NCI-H2107 (cell line): ENCODE data around the gene CREG1.
A peak's percentile ranks its signal among the peaks of the same experiment; 100 is the strongest.
"Not testable (repeated sequence)": the region's sequence is repeated elsewhere in the genome, so short reads cannot be mapped to it uniquely, and the experiment has no call there.

Experiments used
- DNase-seq: peaks from one replicate; lab custom pipeline; 2025; lab: John Stamatoyannopoulos, UW

Gene CREG1

DNA sequence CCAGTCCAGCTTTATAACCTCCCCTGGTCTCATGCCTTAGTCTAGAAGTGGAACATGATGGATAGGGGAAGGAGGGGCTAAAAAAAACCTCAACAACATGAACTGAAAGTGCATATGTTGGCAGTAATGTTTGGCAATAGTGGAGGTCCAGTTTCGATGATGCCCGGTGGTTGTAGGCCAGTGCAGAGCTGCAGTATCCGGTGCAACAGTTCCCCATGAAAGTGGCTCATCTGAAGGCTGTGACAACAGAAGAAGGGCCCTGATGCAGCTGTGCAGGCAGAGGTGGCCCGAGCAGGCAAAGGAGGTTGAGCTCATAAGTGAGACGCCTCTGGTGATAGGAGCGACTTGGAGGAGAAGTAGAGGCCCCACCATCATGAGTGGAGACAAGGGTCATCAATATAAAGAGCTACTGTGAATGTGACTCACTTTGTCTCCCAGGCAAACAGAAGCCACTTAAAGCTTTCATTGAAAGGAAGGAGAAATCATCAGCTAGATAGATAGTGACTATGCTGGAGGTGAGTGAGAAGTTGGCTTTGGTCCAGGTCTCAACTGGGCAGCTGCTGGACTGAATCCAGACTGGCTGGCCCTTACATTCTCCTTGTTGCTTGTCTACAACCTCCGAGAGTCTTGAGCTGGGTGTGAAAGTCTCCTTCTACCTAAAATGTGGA lies 10.2 kb upstream of the CREG1 start:
- DNase-seq: no peak

DNA sequence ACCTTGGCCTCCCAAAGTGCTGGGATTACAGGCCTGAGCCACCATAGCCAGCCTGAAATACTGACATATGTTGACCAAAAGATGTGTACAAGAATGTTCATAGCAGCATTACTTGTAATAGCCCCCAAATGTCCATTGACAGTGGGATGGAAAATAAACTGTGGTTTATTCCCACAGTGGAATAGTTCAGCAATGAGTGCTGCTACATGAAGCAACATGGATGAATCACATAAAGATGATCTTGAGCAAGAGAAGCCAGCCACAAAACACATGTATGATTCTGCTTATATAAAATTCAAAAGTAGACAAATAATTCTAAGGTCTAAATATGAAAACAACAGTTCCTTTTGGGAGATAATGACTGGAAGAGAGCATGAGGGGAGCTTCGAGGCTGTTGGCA lies 9.1 kb upstream of the CREG1 start:
- DNase-seq: no peak

DNA sequence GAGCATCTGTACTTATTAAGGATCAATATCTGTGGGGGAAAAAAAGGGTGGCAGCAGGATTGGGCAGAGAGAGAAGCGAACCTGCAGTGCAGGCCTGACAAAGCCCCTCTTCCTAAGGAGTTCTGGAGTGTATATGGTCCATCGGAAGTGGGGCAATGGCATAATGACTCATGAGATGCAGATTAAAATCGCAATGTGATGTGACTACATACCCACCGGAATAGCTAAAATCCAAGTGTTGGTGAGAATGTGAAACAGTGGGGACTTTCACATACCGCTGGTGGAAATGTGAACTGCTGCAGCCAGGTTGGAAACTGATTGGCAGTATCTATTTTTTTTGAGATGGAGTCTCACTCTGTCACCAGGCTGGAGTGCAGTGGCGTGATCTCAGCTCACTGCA lies 8.2 kb upstream of the CREG1 start:
- no peak for DNase-seq

DNA sequence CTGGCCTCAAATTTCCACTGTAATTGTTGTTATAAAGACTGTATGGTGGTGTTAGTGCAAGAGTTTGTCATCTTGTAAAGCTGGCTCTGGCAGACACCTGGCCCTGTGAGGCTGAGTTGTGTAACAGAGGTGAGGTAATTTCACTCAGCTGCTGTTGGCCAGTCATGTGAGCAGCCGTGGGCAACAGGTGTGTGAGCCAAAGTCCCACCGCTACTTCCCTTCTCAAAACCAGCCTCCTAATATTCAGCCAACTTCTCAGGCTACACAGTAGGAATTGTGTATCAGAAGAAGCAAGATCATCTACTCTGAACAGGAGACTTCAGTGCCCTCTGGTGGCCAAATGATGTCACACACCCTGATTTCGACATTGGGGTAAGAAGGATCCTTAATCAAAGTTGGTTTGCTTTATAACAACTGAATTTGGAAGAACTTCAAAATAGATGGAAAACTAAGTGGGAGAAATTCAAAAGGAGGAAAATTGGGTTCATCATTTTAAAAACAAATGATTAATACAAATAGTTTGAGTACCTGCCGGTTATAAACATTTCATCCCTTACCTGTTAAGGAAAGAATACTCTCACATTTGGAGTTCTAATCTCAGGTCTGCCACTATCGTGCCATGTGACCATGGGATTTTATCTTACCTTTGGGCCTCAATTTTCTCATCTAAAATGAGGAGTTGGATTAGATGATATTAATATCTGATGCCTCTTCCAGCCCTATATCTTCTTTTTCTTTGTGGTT lies 2.6 kb upstream of the CREG1 start:
- DNase-seq: peak; percentile 67

DNA sequence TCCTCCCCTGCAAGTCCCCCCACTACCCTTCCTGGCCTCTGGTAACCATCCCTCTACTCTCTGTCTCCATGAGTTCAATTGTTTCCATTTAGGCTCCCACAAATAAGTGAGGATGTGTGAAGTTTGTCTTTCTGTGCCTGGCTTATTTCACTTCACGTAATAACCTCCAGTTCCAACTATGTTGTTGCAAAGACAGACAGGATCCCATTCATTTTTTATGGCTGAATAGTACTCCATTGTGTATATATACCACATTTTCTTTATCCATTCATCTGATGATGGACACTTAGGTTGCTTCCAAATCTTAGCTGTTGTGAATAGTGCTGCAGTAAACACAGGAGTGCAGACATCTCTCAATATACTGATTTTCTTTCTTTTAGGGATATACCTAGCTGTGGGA lies 1.5 kb upstream of the CREG1 start:
- not testable (repeated sequence) for DNase-seq

DNA sequence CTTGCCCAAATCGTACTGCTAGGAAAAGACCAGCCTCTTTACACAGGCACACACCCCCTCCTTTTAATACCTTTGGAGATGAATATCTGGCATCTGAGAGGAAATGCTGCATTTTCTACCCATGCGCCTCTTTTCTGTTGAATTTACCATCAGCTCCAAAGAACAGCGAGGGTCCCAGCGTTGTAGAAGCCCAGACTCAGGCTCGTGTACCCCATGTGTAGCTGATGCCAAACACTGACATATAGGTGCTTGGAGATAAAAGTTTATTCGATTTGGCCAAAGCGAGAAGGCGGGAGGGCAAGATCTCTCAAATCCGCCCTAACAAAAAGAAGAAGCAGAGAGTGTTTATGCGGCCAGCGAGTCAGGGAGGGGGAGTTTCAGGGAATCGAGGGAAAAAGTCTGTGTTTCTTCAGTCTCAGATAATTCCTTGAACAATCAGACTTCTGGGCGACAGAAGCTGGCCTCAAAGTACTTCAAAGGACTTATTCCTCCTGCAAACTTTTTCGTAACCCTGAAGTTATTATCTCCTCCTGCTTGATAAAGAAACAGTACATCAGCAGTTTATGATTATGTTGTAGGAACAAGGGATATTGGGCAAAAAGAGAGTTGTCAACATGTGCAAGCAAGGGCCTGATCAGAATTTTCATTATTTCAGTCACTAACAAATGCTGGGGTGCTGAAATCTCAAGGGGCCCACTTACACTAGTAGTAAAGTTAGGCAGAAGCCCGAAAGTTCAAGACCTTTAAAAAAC lies 642 bp upstream of the CREG1 start:
- no peak for DNase-seq

DNA sequence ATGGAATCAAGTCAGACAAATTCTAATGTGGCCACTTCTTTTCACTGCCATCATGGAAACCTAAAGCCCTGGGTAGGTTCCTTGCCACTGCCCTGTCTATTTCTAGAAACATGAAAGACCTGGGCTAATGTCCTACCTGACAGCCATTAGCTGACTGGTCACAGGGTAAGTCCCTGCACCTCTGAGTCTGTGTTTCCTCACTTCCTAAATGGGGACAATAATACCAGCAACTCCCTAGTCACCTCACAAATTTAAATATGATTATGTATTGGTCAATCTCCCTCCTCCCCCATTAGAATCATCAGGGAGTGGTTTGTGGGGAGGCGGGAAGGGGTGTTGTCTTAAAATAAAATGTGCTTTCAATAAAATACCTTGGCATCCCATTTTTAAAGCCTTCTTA lies 2.2 kb downstream of the CREG1 start:
- no peak for DNase-seq

DNA sequence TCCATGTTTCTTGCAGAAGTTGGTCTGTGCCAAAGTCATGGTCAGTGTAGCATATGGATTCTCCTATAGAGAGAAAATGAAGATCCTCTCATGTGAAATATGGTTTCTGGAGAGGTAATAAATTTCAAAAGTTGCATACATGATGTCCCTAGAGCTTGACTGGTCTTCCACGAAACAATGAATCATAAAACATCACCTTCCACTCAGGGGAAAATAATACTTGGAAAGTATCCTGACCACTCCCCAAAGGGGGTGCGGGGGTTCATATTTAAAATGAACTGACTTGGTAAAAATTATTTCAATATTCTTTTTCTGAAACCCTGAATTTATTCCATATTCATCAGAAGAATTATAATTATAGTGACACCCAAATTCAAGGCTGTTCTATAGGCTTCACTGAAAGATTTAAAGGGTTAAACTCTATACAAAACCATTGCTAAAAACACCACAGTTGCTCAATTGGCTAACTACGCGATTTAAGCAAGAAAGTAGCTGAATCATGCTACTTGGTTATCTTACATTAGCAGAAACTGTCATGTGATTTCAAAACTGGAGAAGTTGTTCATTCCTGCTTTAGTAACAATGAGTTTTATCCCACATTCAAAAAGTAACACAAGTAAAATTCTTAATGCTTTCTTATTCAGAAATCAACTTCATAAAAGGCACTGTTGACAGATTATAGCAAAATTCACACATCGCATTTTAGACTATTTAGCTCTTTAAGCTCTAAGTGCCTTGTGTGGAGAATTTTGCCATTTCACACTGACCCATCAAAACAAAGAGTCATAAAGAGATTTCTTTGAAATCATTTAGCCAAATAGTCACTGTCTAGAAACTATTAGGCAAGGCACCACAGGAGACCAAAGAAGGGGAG lies 5.3 kb downstream of the CREG1 start:
- no peak for DNase-seq

DNA sequence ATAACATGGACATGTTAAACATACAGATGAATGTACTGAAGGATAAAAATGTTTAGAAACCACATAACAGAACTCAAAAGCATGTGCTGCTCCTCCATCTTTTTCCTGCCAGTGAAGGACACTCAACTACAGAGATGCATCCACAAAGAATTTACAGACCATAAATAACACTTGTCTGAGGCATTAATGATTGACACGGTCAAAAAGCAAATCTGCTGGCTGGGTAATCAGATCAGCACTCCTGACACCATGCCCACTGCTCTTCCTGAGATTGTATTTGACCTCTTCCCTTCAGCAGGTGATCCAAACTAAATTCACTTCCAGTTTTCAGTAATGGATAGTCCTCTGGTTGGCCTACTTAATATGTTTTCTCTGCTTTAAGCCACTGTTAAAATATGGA lies 6.6 kb downstream of the CREG1 start:
- DNase-seq: no peak

DNA sequence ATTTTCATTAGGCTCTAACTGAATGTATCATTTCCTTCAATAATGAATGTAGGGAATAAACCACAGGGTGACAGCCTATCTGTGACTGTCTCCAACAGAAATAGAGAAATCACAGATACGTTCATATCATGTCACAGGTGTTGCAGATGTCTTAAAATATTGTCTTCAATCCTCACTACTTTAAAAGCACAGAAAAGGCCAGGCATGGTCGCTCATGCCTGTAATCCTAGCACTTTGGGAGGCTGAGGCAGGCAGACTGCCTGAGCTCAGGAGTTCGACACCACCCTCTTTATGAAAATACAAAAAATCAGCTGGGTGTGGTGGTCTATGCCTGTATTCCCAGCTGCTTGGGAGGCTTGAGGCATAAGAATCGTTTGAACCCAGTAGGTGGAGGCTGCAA lies 8.2 kb downstream of the CREG1 start:
- no peak for DNase-seq

DNA sequence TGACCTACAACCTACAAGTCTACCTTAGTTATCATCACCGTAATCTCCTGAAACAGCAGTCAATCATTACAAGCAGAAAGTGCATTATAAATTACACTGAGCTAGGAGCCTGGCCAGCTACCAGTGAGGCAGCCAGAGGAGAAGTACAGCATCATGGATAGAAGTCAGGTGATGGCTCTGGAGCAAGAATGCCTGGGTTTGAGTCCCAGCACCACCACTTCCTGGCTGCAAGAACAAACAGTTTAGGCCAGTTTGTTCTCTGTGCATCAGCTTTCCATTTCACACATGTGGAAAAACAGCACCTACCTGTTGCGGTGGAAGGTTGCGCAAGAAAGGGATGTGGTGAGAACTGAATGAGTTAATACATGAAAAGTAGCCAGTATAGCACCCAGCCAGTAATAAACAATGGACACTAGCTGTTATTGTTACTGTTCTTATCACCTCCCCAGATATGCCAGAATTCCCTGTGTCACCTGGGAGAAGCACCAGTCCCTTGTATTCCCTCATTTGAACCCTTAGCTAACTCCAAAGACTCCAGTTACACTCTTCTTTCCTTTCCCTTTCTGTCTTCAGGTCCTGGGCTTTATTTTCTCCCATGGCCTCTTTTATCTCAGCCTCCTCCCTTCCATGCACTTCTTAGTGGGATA lies 9.0 kb downstream of the CREG1 start:
- DNase-seq: no peak

DNA sequence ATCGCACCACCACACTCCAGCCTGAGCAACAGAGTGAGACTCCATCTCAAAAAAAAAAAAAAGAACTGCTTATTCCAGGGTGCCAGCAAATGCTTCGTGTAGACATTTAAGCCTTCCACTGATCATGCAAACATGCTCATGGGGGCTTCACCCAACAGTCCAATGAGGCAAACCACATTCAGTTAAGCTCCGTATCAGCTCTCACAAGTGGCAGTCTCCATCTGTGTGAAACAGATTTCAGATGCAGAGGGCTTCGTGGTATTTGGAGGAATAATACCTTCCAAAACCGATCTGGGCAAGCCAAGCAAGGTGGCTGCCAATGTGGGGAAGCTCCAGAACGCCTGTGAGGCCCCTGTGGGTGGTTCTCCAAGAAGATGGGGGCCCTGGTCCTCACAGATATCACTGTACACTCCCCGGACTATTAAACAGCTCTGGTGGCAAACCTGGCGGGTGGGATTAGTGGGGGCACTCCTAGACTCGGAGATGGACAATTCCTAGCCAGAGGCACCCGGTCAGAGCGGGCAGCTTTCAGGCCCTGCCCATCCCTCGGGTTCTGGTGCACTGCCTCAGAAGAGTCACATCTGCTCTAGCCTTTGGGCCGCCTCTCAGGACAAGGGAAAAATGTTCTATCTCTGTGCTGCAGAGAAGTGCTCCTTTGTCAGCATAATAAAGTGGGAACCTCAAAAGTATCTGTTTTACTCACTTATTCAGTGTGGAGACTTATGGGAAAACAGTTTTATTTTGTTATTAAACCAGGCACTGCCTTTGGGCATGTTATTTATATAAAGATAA lies 10.2 kb downstream of the CREG1 start:
- DNase-seq: no peak

DNA sequence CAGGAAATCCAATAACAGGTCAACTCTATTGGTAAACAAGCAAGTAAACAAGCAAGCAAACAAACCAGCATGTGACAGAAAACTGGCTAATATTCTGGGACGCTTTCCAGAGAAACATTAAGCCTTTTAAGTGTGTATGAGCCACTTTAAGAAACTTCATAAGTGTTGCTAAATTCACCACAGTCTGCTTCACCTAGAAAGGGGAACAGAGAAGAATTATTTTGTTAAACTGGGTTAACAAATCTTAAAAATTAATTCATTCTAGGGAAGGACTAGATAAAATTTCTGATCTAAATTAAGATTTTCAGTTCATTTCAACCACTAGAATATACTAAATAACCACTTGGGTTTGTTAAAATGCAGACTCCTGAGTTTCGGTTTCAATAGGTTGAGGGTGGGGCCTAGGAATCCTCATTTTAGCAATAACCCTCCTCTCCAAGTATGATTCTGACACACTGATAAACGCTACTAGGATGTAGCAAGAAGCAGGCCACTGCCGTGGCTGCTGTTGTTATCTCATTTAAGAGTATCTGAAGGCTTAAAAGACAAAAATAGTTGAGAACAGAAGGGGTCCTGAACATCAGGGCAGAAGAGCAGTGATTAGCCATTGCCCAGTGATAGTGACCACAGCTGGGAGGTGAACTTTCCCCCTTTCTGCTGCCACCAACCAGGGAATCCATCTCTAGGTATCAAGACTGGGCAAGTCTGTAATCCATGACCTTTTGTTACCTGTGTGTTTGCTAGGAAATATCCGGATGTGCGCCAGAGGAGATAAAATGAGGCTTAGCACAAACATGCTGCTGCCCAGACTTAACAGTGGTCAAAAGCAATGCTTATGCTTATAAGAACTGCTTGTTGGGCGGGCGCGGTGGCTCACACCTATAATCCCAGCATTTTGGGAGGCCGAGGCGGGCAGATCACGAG lies 11.2 kb downstream of the CREG1 start:
- DNase-seq: no peak

DNA sequence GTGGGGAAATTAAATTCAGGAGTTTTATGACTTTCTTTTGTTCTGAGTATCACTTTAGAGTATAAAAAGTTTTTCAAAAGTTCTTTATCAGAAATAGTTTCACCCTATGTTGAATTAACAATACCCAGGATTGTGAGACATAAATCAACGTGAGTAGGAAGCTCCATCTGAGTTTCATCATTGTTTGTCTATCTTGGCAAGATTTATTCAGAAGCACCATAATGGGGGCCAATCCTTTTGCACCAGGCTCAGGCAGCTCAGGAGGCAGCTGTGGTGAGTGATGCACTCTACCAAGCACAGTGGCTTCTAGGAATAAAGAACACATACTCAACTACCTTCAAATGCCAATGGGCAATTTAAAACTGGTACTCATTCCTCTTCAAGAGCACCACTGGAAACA lies 12.0 kb downstream of the CREG1 start:
- no peak for DNase-seq

DNA sequence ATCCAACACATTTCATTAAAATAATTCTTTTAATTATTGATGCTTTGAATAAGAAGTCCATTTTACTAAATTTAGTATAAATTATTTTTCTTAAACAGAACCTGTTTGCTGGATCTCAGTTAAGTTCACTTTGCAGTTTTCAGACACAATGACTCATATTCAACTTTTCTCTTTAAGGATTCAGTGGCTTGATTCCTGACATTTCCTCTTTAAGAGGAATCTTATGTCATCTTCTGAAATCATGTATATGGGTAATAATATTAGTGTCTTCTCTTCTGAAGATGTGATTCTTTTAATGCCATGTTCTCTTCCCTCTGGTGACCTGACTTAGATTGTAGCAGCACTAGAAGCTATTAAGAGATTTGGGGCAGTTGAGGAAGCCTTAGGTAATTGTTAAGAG lies 12.6 kb downstream of the CREG1 start:
- DNase-seq: no peak

DNA sequence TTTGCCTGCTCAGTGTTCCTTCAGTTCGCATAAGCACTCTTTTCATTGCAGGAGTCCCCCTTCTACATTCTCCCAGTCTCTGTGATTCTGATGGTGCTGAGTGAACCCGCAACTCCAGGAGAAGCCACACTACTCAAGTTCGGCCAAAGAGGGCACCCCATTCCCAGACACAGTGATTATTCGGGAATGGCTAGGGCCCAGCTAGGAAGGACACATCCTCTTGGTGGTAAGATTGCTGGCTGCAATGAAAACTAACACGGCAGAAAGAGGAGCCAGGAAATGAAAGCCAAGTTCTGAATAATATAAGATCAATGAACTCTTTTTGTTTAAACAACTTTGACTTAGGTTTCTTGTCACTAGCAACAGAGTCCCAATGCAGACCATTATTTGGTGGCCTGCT lies 14.9 kb downstream of the CREG1 start:
- no peak for DNase-seq

DNA sequence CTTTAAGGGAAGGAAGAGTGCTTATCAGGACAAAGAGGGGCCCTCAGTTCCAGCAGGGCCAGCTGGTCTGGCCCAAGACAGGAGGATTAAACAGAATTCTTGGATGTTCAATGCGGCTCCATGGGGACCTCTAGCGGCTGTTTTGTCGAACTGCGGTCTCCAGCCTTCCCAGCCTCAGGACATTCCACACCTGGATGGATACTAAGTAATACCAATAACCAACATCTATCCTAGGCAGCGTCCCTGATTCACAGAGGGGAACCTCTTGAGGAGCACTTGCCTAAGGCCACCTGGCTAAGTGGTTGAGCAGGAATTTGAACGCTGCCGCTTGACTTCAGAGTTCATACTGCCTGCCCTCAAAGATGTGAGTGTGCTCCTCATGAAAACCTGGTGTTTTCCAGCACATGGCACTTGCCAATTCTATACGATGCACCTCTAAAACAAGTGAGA lies 19.7 kb downstream of the CREG1 start:
- peak; percentile 84 for DNase-seq

DNA sequence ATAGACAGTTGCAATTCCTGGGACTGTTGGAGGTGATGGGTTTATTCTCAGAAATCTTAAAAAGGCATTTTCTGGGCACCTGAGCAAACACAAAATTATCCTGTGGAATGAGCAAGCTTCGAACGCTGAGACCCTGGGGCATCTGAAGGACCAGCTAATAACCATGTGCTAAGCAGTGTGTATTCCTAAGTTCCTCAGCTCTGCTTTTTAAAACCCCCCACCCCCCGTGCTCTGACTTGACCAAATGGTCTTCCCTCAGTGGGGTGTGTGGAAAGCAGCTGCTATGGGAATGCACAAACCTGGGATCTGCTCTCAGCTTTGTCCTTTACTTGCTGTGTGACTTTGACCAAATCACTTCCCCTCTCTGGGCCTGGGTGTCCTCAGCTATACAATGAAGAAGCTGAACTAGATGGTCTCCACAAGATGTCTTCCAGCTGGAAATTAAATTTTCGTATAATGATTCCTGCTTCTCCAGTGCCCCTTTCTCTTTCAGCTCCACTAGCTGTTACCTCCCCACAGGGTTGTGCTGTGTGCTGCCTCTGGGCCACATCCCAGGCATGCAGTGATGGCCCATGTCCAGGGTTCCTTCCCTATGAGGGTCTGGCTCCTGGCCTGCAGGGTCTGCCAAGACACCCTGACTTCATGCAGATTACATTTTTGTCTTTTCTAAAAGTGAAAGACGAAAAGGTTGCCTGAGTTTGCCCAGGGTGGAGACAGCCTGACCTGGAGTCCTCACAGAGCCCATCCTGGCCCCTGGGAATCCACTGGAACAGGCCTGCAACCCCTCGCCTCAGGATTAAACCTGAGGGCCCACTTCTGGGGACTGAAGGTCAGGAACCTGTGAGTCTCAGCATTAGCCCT lies 20.4 kb downstream of the CREG1 start:
- no peak for DNase-seq

DNA sequence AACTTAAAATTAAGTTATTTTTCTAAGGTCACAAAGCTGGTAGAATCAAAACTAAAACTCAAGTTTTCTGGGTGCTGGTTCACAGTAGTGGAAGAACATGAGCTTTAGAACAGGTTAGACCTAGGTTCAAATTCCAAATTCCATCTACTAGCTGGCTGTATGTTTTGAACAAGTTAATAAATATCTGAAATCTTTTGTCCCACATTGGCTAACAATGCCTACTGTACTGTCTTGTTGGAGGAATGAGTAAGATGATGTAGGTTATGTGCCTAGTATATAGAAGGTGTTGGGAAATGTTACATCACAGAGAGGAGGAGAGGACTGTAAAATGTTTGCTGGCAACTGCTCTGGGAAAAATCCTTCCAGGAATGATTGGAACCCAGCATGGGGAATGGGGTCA lies 21.2 kb downstream of the CREG1 start:
- no peak for DNase-seq
